ENCODE results near the gene POLR1B. TPM values are rescaled to one million over a fixed set of nuclear protein-coding genes. Genes with fewer than 3 reads are reported as not detected.

The POLR1B gene
- total RNA-seq, 4 donors from 2014 or later, result 21.9 to 27.9 (median 27.4) TPM

DNA sequence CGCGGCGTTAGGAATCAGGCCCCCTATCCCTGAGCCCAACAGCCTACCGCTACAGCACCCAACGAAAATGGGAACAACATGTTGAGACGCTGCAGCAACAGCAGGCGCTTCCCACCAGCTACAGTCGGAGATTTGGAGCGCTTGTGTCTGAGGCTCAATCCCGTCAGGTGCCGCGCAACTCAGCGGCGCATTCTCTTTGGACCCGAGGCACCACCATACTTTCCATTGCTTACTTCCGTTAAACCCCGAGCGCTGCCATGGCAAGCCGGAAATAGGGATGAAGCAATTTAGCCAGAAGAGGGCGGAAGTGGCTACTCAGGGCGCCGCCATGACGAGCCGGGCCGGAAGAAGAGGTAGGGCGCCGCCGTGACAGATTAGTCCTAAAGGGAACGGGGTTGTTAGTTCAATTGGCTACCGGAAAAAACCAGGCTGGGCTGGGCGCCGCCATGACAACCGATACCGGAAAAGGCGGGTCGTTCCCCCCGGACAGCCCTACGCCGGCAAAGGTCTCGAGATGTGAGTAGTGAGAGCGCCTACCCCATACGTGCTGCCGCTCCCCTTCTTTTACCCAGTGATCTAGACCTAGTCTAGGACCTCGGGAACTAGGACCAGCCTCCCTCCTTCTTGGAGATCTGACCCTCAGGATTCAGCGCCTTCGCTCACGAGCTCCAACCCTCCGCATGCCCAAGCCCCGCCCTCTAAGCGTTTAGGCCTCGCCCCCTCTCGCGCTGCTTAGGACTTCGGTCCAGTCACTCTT is 42.0 kb downstream of the POLR1B start, which contains the start of gene CHCHD5:
Gene CHCHD5 (plus strand): TSS at position 476 of the 757 bp plus-strand sequence. CDS start 39 bp downstream, at position 515.
- no peaks in the 10 kb centered on the region for H3K27me3 ChIP-seq
- WGBS, result 3% methylated on average over 40 of the region's 54 CpGs
- peaks cover 12% of the 10 kb centered on the region for H3K36me3 ChIP-seq
- H3K9me3 ChIP-seq, result no peaks in the 10 kb centered on the region
- peaks cover 25% of the 10 kb centered on the region for H3K4me1 ChIP-seq
- H3K4me3 ChIP-seq, result peak within 1 kb of the TSS; percentile 73
- TF ChIP-seq POLR2AphosphoS5 (IDR thresholded peaks at IDR 0.05), result peak in 2 of 3 donors; percentile 86 to 89
- peak; percentile 20 to 38 for TF ChIP-seq POLR2A (IDR thresholded peaks at IDR 0.05)
- TF ChIP-seq EP300 (IDR thresholded peaks at IDR 0.05), result no peak
- TF ChIP-seq, protein P1, sequence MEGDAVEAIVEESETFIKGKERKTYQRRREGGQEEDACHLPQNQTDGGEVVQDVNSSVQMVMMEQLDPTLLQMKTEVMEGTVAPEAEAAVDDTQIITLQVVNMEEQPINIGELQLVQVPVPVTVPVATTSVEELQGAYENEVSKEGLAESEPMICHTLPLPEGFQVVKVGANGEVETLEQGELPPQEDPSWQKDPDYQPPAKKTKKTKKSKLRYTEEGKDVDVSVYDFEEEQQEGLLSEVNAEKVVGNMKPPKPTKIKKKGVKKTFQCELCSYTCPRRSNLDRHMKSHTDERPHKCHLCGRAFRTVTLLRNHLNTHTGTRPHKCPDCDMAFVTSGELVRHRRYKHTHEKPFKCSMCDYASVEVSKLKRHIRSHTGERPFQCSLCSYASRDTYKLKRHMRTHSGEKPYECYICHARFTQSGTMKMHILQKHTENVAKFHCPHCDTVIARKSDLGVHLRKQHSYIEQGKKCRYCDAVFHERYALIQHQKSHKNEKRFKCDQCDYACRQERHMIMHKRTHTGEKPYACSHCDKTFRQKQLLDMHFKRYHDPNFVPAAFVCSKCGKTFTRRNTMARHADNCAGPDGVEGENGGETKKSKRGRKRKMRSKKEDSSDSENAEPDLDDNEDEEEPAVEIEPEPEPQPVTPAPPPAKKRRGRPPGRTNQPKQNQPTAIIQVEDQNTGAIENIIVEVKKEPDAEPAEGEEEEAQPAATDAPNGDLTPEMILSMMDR (IDR thresholded peaks at IDR 0.05), result peak in 1 of 2 donors; percentile 17
- peak; percentile 98 for DNase-seq (ENCODE audit: low spot score in 2 of 2)
- peak within 1 kb of the TSS; percentile 87 for H3K27ac ChIP-seq

DNA sequence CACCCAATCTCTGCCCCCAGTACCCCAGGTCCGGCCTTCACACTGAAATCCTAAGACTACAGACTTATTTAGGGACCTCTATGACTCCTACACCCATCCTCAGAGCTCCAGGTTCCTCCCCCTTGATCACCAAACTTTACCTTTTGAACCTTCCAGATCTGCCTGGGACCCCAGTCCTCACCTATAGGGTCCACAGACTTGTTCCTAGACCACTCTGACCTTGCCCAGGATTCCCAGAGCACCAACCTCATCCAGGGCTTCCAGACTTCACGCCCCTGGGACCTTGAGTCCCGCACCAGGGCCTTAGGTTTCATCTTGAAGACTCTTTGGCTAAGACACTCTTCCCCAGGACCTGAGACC is 42.6 kb downstream of the POLR1B start:
- H3K9me3 ChIP-seq, result no peaks in the 10 kb centered on the region
- no peaks in the 10 kb centered on the region for H3K27me3 ChIP-seq
- H3K27ac ChIP-seq, result peak overlapping the region; percentile 87
- H3K36me3 ChIP-seq, result peaks cover 16% of the 10 kb centered on the region
- 62% methylated on average over 3 of the region's 3 CpGs for WGBS
- no peak for DNase-seq (ENCODE audit: low spot score in 2 of 2)
- H3K4me1 ChIP-seq, result peaks cover 25% of the 10 kb centered on the region
- TF ChIP-seq POLR2AphosphoS5 (IDR thresholded peaks at IDR 0.05) (no peak), POLR2A (IDR thresholded peaks at IDR 0.05) (no peak), EP300 (IDR thresholded peaks at IDR 0.05) (no peak)
- TF ChIP-seq, protein P1 (IDR thresholded peaks at IDR 0.05), result no peak
- peak overlapping the region; percentile 73 for H3K4me3 ChIP-seq

DNA sequence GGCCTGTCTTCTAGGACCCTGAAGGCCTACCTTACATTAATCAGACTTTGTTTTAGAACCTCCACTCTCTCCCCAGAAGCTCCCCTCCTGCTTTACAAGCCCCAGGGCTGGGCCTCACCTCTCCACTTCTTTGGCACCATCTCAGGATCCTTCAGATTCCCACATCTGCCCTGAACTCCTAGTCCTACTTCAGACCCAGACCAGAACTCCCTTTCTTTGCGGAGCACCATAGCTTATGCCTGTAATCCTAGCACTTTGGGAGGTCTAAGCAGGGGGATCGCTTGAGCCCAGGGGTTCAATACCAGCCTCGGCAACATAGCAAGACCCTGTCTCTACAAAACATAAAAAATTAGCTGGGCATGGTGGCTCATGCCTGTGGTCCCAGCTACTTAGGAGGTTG is 43.1 kb downstream of the POLR1B start:
- no peak for DNase-seq (ENCODE audit: low spot score in 2 of 2)
- Histone ChIP-seq H3K27me3 (no peaks in the 10 kb centered on the region), H3K4me3 (peak overlapping the region; percentile 73), H3K4me1 (peaks cover 25% of the 10 kb centered on the region), H3K36me3 (peaks cover 16% of the 10 kb centered on the region), H3K9me3 (no peaks in the 10 kb centered on the region), H3K27ac (peak overlapping the region; percentile 87)
- 98% methylated on average over 3 of the region's 3 CpGs for WGBS
- TF ChIP-seq POLR2AphosphoS5 (IDR thresholded peaks at IDR 0.05) (no peak), EP300 (IDR thresholded peaks at IDR 0.05) (no peak), POLR2A (IDR thresholded peaks at IDR 0.05) (no peak)
- TF ChIP-seq, protein P1 (IDR thresholded peaks at IDR 0.05), result no peak

DNA sequence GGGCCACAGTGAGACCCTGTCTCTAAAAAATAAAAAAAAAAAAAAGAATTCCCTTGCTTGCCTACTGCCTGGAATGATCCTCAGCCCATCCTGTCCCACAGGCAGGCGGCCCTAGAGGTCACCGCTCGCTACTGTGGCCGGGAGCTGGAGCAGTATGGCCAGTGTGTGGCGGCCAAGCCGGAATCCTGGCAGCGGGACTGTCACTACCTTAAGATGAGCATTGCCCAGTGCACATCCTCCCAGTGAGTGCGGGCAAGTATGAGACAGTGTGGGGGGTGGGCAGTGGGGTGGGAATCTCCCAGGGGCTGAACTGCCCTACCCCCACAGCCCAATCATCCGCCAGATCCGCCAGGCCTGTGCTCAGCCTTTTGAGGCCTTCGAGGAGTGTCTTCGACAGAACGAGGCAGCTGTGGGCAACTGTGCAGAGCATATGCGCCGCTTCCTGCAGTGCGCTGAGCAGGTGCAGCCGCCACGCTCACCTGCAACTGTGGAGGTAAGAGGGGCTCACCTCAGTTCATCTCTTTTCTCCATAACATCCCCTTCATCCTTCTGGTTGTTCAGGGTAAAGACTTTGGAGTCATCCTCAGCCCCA is 43.7 kb downstream of the POLR1B start:
- WGBS, result 95% methylated on average over 9 of the region's 18 CpGs
- Histone ChIP-seq H3K36me3 (peaks cover 20% of the 10 kb centered on the region), H3K27me3 (no peaks in the 10 kb centered on the region), H3K4me1 (peaks cover 25% of the 10 kb centered on the region), H3K27ac (no peak overlapping the region), H3K4me3 (no peak overlapping the region), H3K9me3 (no peaks in the 10 kb centered on the region)
- DNase-seq (ENCODE audit: low spot score in 2 of 2), result no peak
- TF ChIP-seq POLR2A (IDR thresholded peaks at IDR 0.05) (no peak), EP300 (IDR thresholded peaks at IDR 0.05) (no peak), POLR2AphosphoS5 (IDR thresholded peaks at IDR 0.05) (no peak)
- TF ChIP-seq, protein P1 (IDR thresholded peaks at IDR 0.05), result no peak

DNA sequence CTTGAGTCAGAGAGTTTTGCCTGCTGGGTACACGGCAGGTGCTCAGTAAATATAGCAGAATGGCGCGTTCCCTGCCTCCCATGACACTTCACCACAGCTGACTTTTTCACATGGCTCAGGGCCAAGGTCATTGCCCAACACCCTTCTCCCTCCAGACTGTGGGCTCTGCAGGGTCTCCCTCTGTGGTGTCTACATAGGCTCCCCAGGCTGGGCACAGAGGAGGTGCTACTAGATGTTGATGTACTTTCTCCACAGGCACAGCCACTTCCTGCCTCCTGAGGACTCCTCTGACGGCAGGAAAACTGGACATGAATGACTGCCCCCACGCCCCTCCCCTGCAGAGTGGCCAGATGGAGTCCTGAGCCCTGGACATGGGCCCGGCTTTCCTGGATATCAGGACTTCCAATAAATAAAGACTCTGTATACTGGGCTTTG is 46.4 kb downstream of the POLR1B start:
- no peaks in the 10 kb centered on the region for H3K27me3 ChIP-seq
- no peak overlapping the region for H3K4me3 ChIP-seq
- H3K27ac ChIP-seq, result no peak overlapping the region
- DNase-seq (ENCODE audit: low spot score in 2 of 2), result no peak
- 84% methylated on average over 4 of the region's 6 CpGs for WGBS
- no peaks in the 10 kb centered on the region for H3K9me3 ChIP-seq
- TF ChIP-seq POLR2A (IDR thresholded peaks at IDR 0.05) (no peak), POLR2AphosphoS5 (IDR thresholded peaks at IDR 0.05) (no peak), EP300 (IDR thresholded peaks at IDR 0.05) (no peak)
- TF ChIP-seq, protein P1 (IDR thresholded peaks at IDR 0.05), result no peak
- peaks cover 20% of the 10 kb centered on the region for H3K36me3 ChIP-seq
- peaks cover 13% of the 10 kb centered on the region for H3K4me1 ChIP-seq
